Measurements from ENCODE around the gene USP37. TPM values are rescaled to one million over a fixed set of nuclear protein-coding genes. Genes with fewer than 3 reads are reported as not detected.
"Not testable (repeated sequence)": the region's sequence is repeated elsewhere in the genome, so short reads cannot be mapped to it uniquely, and the experiment has no call there.

Gene USP37
- total RNA-seq, 1 donor from 2014 or later = 6.9 TPM

- DNase-seq (ENCODE audit: extremely low read depth, low read depth, low spot score) = not testable (repeated sequence)
Measured at GRCh38 chr2:218554225-218554624, 13.9 kb downstream of the USP37 start.

- DNase-seq (ENCODE audit: extremely low read depth, low read depth, low spot score) = no peak
Measured at GRCh38 chr2:218547978-218548377, 20.2 kb downstream of the USP37 start.

GRCh38 chr2:218547511-218547910, 20.6 kb downstream of the USP37 start:
- no peak for DNase-seq (ENCODE audit: extremely low read depth, low read depth, low spot score)

- no peak for DNase-seq (ENCODE audit: extremely low read depth, low read depth, low spot score)
Measured at GRCh38 chr2:218546012-218546411, 22.1 kb downstream of the USP37 start.

- no peak for DNase-seq (ENCODE audit: extremely low read depth, low read depth, low spot score)
Measured at GRCh38 chr2:218540015-218540414, 28.1 kb downstream of the USP37 start.

- no peak for DNase-seq (ENCODE audit: extremely low read depth, low read depth, low spot score)
Measured at GRCh38 chr2:218536804-218537494, 31.2 kb downstream of the USP37 start.

GRCh38 chr2:218529990-218530389, 38.2 kb downstream of the USP37 start:
- DNase-seq (ENCODE audit: extremely low read depth, low read depth, low spot score) = no peak

- not testable (repeated sequence) for DNase-seq (ENCODE audit: extremely low read depth, low read depth, low spot score)
Measured at GRCh38 chr2:218528409-218528808, 39.7 kb downstream of the USP37 start.

GRCh38 chr2:218523651-218524050, 44.5 kb downstream of the USP37 start:
- no peak for DNase-seq (ENCODE audit: extremely low read depth, low read depth, low spot score)

GRCh38 chr2:218518876-218519275, 49.3 kb downstream of the USP37 start:
- DNase-seq (ENCODE audit: extremely low read depth, low read depth, low spot score) = no peak

- DNase-seq (ENCODE audit: extremely low read depth, low read depth, low spot score) = no peak
Measured at GRCh38 chr2:218517434-218518206, 50.5 kb downstream of the USP37 start.

- DNase-seq (ENCODE audit: extremely low read depth, low read depth, low spot score) = peak; percentile 2
Measured at GRCh38 chr2:218516614-218517013, 51.5 kb downstream of the USP37 start.

GRCh38 chr2:218513676-218514075, 54.5 kb downstream of the USP37 start:
- DNase-seq (ENCODE audit: extremely low read depth, low read depth, low spot score) = no peak

GRCh38 chr2:218508299-218508698, 59.9 kb downstream of the USP37 start:
- DNase-seq (ENCODE audit: extremely low read depth, low read depth, low spot score) = no peak

- no peak for DNase-seq (ENCODE audit: extremely low read depth, low read depth, low spot score)
Measured at GRCh38 chr2:218505754-218506371, 62.3 kb downstream of the USP37 start.

GRCh38 chr2:218501665-218502064, 66.5 kb downstream of the USP37 start:
- DNase-seq (ENCODE audit: extremely low read depth, low read depth, low spot score) = peak; percentile 56

- DNase-seq (ENCODE audit: extremely low read depth, low read depth, low spot score) = no peak
Measured at GRCh38 chr2:218500501-218501060, 67.6 kb downstream of the USP37 start.

- no peak for DNase-seq (ENCODE audit: extremely low read depth, low read depth, low spot score)
Measured at GRCh38 chr2:218485986-218486667, 82.0 kb downstream of the USP37 start.

GRCh38 chr2:218482651-218483050, 85.5 kb downstream of the USP37 start:
- DNase-seq (ENCODE audit: extremely low read depth, low read depth, low spot score) = no peak

GRCh38 chr2:218479595-218479994, 88.6 kb downstream of the USP37 start:
- no peak for DNase-seq (ENCODE audit: extremely low read depth, low read depth, low spot score)

- DNase-seq (ENCODE audit: extremely low read depth, low read depth, low spot score) = no peak
Measured at GRCh38 chr2:218478544-218478943, 89.6 kb downstream of the USP37 start.

Data from glomerular endothelial cell (primary cell).